KOPT-K1 (cell line): ENCODE measurements around the gene ME3.
"Not testable (repeated sequence)": the region's sequence is repeated elsewhere in the genome, so short reads cannot be mapped to it uniquely, and the experiment has no call there.

Experiments used
- H3K27ac ChIP-seq: fragments of 200-600 bp; sonication (generic); 2 replicates; pipeline ENCODE4 v1.5.1; 2016; ENCODE audit warnings: antibody characterized with exemption, mild to moderate bottlenecking, low read depth, low read length; ENCODE audit not compliant: poor library complexity, severe bottlenecking
- H3K36me3 ChIP-seq: fragments of 200-600 bp; sonication (generic); 2 replicates; pipeline ENCODE4 v1.5.1; 2017; ENCODE audit warnings: antibody characterized with exemption, mild to moderate bottlenecking, low read length, moderate library complexity; ENCODE audit not compliant: insufficient read depth
- H3K9me3 ChIP-seq: fragments of 200-600 bp; sonication (generic); 2 replicates; pipeline ENCODE4 v1.5.1; 2017; ENCODE audit warnings: antibody characterized with exemption, low read length, mild to moderate bottlenecking; ENCODE audit not compliant: insufficient read depth, poor library complexity, severe bottlenecking

ME3 gene

GRCh38 chr11:86627776-86628455 is 44.5 kb downstream of the ME3 start:
- H3K9me3 ChIP-seq, result no peaks in the 10 kb centered on the region
- H3K36me3 ChIP-seq, result no peaks in the 10 kb centered on the region
- H3K27ac ChIP-seq, result no peak overlapping the region

DNA sequence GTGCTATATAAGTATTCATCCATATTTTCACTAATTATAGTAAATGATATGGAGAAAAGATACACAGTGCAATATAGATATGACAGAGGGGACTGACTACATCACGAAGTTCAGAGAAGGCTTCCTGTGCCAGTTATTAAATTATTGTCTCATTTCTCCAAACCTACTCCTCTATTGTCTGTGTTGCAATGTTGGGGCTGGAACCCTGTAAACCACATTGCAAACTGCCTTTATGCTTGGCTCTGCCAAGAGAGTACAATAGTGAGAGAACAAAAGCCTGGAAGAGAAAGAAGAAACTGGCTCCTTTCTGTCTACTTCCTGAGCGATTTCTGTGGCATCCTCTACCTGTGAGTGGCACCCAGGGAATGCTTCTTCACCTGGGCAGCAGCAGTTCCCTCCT is 46.4 kb downstream of the ME3 start:
- no peaks in the 10 kb centered on the region for H3K36me3 ChIP-seq
- no peak overlapping the region for H3K27ac ChIP-seq
- H3K9me3 ChIP-seq, result no peaks in the 10 kb centered on the region

GRCh38 chr11:86625544-86625943 is 46.9 kb downstream of the ME3 start:
- Histone ChIP-seq H3K9me3 (no peaks in the 10 kb centered on the region), H3K36me3 (no peaks in the 10 kb centered on the region), H3K27ac (no peak overlapping the region)

DNA sequence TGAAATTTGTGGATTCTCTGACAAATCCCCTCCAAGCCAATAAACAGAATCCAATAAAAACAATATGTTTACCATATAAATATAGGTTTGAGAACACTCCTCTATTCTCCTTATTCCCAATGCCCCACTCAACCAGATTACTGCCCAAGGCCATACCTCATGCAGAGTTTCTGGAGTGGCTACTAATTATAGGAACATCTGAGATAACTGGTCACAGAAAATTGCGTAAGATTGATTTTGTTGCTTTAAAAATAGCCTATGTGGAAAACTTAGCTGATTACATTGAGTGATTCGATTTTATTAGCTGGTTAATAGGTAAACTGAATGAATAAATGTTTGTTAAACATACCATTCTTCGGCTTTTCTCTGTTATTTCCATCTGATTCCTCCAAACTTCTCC is 48.0 kb downstream of the ME3 start:
- Histone ChIP-seq H3K27ac (no peak overlapping the region), H3K9me3 (no peaks in the 10 kb centered on the region), H3K36me3 (no peaks in the 10 kb centered on the region)

GRCh38 chr11:86623736-86624135 is 48.7 kb downstream of the ME3 start:
- Histone ChIP-seq H3K27ac (no peak overlapping the region), H3K36me3 (no peaks in the 10 kb centered on the region), H3K9me3 (no peaks in the 10 kb centered on the region)

- Histone ChIP-seq H3K27ac (no peak overlapping the region), H3K9me3 (no peaks in the 10 kb centered on the region), H3K36me3 (no peaks in the 10 kb centered on the region)
Observed at GRCh38 chr11:86623041-86623621, 49.3 kb downstream of the ME3 start.

DNA sequence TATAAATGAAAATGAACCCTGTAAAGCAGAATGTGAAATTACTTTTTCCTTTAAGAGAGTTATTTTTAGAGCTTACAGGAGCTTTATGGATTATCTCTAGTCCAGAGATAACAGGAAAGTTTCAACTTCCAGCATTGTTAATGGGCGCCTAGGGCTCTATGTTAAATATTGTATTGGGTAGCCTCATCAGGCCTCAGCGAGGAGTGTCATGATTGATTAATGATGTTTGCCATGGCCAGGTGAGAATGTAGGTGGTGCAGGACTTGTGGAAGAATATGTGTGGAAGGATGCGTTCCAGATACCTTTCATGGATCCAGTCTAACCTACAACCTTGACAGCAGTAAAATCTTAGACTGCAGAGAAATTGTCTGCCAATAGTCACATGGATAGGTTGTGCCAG is 50.6 kb downstream of the ME3 start:
- Histone ChIP-seq H3K36me3 (no peaks in the 10 kb centered on the region), H3K27ac (no peak overlapping the region), H3K9me3 (no peaks in the 10 kb centered on the region)

- Histone ChIP-seq H3K27ac (no peak overlapping the region), H3K36me3 (no peaks in the 10 kb centered on the region), H3K9me3 (no peaks in the 10 kb centered on the region)
Observed at GRCh38 chr11:86620891-86621521, 51.4 kb downstream of the ME3 start.

- H3K36me3 ChIP-seq, H3K9me3 ChIP-seq, H3K27ac ChIP-seq: not testable (repeated sequence)
Observed at GRCh38 chr11:86619428-86619827, 53.0 kb downstream of the ME3 start.

GRCh38 chr11:86617502-86617901 is 54.9 kb downstream of the ME3 start:
- Histone ChIP-seq H3K36me3 (no peaks in the 10 kb centered on the region), H3K27ac (no peak overlapping the region), H3K9me3 (peaks cover 3% of the 10 kb centered on the region)

DNA sequence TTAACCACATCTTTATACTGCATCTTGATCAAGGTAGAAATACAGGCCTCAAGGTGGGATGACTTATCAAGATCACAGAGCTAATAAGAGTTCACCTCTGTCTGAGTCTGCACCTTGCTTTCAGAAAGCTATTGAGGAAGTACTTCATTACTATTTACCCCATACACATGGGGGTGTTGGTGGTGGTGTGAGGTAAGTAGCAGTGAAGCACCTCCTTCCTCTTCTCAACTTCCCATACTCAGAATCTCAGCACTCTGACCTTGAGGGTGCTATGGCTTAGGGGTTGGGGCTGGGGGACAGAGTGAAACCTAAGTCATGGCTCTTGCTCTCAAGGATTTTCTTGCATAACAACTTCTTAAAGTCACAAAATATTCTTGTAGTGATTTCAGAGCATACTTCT is 56.9 kb downstream of the ME3 start:
- Histone ChIP-seq H3K27ac (no peak overlapping the region), H3K36me3 (no peaks in the 10 kb centered on the region), H3K9me3 (peaks cover 3% of the 10 kb centered on the region)

DNA sequence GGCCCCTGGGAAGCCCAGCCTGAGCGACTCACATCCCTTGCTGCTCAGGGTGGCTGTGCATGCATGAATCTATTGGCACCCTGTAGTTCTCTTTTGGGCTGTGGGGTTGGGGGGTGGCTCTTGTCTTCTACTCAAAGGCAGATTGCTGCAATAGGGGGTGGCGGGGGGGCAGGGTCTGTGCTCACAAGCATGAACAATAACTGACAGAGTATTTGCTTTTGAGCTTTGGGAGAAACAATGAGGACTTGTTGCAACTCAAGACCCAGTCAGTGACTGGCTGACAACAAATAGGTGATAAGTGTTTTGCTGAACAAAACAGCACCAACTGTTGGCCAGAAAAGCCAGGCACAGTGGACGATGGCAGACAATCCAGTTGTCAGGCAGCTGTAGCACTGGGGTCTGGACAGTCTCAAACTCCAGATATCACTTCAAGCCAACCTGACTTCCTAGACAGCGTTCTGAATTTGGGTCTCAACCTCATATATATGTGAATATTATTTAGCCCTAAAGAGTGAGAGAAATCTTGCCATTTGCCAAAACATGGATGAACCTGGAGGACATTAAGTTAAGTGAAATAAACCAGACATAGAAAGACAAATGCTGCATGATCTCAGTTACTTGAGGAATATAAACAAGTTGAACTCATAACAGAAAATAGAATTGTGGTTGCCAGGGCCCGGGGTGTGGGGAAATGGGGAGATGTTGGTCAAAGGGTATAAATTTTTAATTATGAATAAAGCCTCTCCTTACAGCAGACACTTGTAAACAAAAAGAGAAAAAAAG is 61.7 kb downstream of the ME3 start:
- Histone ChIP-seq H3K27ac (no peak overlapping the region), H3K9me3 (peaks cover 3% of the 10 kb centered on the region), H3K36me3 (no peaks in the 10 kb centered on the region)

- Histone ChIP-seq H3K36me3 (no peaks in the 10 kb centered on the region), H3K27ac (no peak overlapping the region), H3K9me3 (no peaks in the 10 kb centered on the region)
Observed at GRCh38 chr11:86608251-86608799, 64.1 kb downstream of the ME3 start.

- H3K9me3 ChIP-seq, result no peaks in the 10 kb centered on the region
- H3K27ac ChIP-seq, result no peak overlapping the region
- no peaks in the 10 kb centered on the region for H3K36me3 ChIP-seq
Observed at GRCh38 chr11:86606836-86607481, 65.5 kb downstream of the ME3 start.
